ENCODE measurements around the gene LYPD1. TPM values are rescaled to one million over a fixed set of nuclear protein-coding genes. Genes with fewer than 3 reads are reported as not detected.

LYPD1 gene
- total RNA-seq, 1 donor from 2014 or later: 61.6 TPM

DNA sequence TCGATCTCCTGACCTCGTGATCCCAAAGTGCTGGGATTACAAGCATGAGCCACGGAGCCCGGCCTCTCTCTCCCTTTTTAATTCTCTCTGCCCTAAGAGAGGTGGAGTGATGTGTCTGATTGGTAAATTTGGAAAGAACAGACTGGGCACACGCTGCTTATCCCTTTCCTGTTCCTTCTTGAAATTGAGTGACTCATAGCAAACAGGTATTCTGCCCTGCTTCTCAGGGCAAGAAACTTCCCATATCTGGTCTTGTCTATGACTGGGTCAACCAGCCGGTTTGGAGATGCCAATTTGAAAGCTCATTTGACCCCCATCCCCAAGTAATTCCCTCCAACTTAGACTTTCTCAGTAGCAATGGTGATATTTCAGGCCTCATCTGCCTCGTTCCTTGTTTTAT is 15.0 kb downstream of the LYPD1 start:
- H3K36me3 ChIP-seq (ENCODE audit: insufficient read depth, low read length): peaks cover 23% of the 10 kb centered on the region
- no peaks in the 10 kb centered on the region for H3K9me3 ChIP-seq (ENCODE audit: insufficient read depth, low read depth, low read length)
- H2AFZ ChIP-seq (ENCODE audit: low read depth, low read length): no peak overlapping the region
- H3K4me1 ChIP-seq (ENCODE audit: insufficient read depth, low read length): peaks cover 15% of the 10 kb centered on the region
- Mint-ChIP-seq H3K27me3 (ENCODE audit: low read depth, unreplicated experiment) (no peaks in the 10 kb centered on the region), H3K27ac (ENCODE audit: unreplicated experiment) (peak overlapping the region; percentile 11), H3K36me3 (ENCODE audit: low read depth, unreplicated experiment) (peaks cover 8% of the 10 kb centered on the region), H3K4me1 (ENCODE audit: low read depth, unreplicated experiment) (peaks cover 7% of the 10 kb centered on the region), H3K4me3 (ENCODE audit: unreplicated experiment) (no peak overlapping the region), H3K9me3 (ENCODE audit: unreplicated experiment) (no peaks in the 10 kb centered on the region)
- peaks cover 56% of the 10 kb centered on the region for H3K79me2 ChIP-seq (ENCODE audit: insufficient read depth, low read length)
- FAIRE-seq (no peak), DNase-seq (ENCODE audit: low read depth) (no peak)
- no peaks in the 10 kb centered on the region for H3K27me3 ChIP-seq (ENCODE audit: insufficient read depth, low read length)
- no peak overlapping the region for H3K4me3 ChIP-seq (ENCODE audit: insufficient read depth, low read depth, low read length)
- H3K27ac ChIP-seq (ENCODE audit: low read depth, low read length): no peak overlapping the region
- H3K9ac ChIP-seq (ENCODE audit: low read length): no peak overlapping the region
- no peak overlapping the region for H3K4me2 ChIP-seq (ENCODE audit: low read length)
- TF ChIP-seq, protein P1, sequence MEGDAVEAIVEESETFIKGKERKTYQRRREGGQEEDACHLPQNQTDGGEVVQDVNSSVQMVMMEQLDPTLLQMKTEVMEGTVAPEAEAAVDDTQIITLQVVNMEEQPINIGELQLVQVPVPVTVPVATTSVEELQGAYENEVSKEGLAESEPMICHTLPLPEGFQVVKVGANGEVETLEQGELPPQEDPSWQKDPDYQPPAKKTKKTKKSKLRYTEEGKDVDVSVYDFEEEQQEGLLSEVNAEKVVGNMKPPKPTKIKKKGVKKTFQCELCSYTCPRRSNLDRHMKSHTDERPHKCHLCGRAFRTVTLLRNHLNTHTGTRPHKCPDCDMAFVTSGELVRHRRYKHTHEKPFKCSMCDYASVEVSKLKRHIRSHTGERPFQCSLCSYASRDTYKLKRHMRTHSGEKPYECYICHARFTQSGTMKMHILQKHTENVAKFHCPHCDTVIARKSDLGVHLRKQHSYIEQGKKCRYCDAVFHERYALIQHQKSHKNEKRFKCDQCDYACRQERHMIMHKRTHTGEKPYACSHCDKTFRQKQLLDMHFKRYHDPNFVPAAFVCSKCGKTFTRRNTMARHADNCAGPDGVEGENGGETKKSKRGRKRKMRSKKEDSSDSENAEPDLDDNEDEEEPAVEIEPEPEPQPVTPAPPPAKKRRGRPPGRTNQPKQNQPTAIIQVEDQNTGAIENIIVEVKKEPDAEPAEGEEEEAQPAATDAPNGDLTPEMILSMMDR (IDR thresholded peaks at IDR 0.05; ENCODE audit: insufficient read depth, low read depth, low read length): no peak
- no peak for TF ChIP-seq EZH2 (IDR thresholded peaks at IDR 0.05; ENCODE audit: insufficient read depth, low read length)
- peaks cover 56% of the 10 kb centered on the region for H4K20me1 ChIP-seq (ENCODE audit: insufficient read depth, low read length)

DNA sequence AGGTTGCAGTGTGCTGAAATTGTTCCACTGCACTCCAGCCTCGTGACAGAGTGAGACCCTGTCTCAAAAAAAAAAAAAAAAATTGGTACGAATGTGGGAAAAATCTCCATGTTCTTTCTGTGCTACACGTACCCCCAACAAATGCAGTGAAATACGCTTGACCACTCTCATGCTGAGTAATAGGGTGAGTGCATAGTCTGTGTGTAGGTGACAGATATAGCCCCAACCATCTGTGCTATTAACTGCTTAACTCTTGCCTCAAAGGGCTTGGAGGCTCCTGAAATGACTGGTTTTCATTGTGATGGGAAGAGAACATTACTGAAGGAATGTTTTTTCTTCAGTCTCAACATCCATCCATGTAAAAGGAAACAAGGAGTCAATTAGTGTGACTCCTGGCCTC is 15.7 kb downstream of the LYPD1 start:
- H3K36me3 ChIP-seq (ENCODE audit: insufficient read depth, low read length): peaks cover 16% of the 10 kb centered on the region
- no peak overlapping the region for H3K4me2 ChIP-seq (ENCODE audit: low read length)
- no peaks in the 10 kb centered on the region for H3K27me3 Mint-ChIP-seq (ENCODE audit: low read depth, unreplicated experiment)
- no peak overlapping the region for H3K27ac Mint-ChIP-seq (ENCODE audit: unreplicated experiment)
- peaks cover 55% of the 10 kb centered on the region for H4K20me1 ChIP-seq (ENCODE audit: insufficient read depth, low read length)
- TF ChIP-seq, protein P1 (IDR thresholded peaks at IDR 0.05; ENCODE audit: insufficient read depth, low read depth, low read length): no peak
- TF ChIP-seq EZH2 (IDR thresholded peaks at IDR 0.05; ENCODE audit: insufficient read depth, low read length): no peak
- no peaks in the 10 kb centered on the region for H3K27me3 ChIP-seq (ENCODE audit: insufficient read depth, low read length)
- peaks cover 15% of the 10 kb centered on the region for H3K4me1 ChIP-seq (ENCODE audit: insufficient read depth, low read length)
- no peak for FAIRE-seq
- H2AFZ ChIP-seq (ENCODE audit: low read depth, low read length): no peak overlapping the region
- H3K27ac ChIP-seq (ENCODE audit: low read depth, low read length): no peak overlapping the region
- H3K9me3 ChIP-seq (ENCODE audit: insufficient read depth, low read depth, low read length): no peaks in the 10 kb centered on the region
- H3K9ac ChIP-seq (ENCODE audit: low read length): no peak overlapping the region
- peaks cover 55% of the 10 kb centered on the region for H3K79me2 ChIP-seq (ENCODE audit: insufficient read depth, low read length)
- no peak overlapping the region for H3K4me3 Mint-ChIP-seq (ENCODE audit: unreplicated experiment)
- peaks cover 8% of the 10 kb centered on the region for H3K36me3 Mint-ChIP-seq (ENCODE audit: low read depth, unreplicated experiment)
- no peaks in the 10 kb centered on the region for H3K9me3 Mint-ChIP-seq (ENCODE audit: unreplicated experiment)
- peaks cover 7% of the 10 kb centered on the region for H3K4me1 Mint-ChIP-seq (ENCODE audit: low read depth, unreplicated experiment)
- no peak for DNase-seq (ENCODE audit: low read depth)
- no peak overlapping the region for H3K4me3 ChIP-seq (ENCODE audit: insufficient read depth, low read depth, low read length)

DNA sequence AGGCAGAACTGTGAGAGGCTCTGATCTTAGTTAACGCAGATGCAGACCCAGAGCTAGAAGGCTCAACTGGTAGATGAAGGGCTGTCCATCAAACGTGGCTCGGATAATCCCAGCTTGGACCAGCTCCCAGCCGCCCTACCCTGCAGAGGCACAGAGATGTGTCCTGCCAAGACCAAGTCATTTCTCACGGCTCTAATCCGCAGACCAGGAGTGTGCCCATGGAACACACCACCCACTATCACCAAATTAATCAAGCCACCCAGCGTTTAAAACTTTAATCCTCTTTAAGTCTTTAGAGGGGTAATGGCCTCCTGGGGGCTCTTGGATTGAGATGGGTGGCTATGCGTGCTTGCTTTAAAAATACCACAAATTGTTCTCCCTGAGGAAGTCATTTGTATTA is 17.5 kb downstream of the LYPD1 start:
- Histone ChIP-seq H3K4me1 (ENCODE audit: insufficient read depth, low read length) (peaks cover 15% of the 10 kb centered on the region), H3K4me3 (ENCODE audit: insufficient read depth, low read depth, low read length) (no peak overlapping the region), H3K4me2 (ENCODE audit: low read length) (peak overlapping the region; percentile 27), H3K27me3 (ENCODE audit: insufficient read depth, low read length) (no peaks in the 10 kb centered on the region), H3K79me2 (ENCODE audit: insufficient read depth, low read length) (peaks cover 58% of the 10 kb centered on the region), H3K9ac (ENCODE audit: low read length) (no peak overlapping the region), H2AFZ (ENCODE audit: low read depth, low read length) (no peak overlapping the region), H4K20me1 (ENCODE audit: insufficient read depth, low read length) (peaks cover 64% of the 10 kb centered on the region), H3K27ac (ENCODE audit: low read depth, low read length) (peak overlapping the region; percentile 3), H3K36me3 (ENCODE audit: insufficient read depth, low read length) (peaks cover under 1% of the 10 kb centered on the region), H3K9me3 (ENCODE audit: insufficient read depth, low read depth, low read length) (no peaks in the 10 kb centered on the region)
- TF ChIP-seq, protein P1 (IDR thresholded peaks at IDR 0.05; ENCODE audit: insufficient read depth, low read depth, low read length): no peak
- no peak for TF ChIP-seq EZH2 (IDR thresholded peaks at IDR 0.05; ENCODE audit: insufficient read depth, low read length)
- Mint-ChIP-seq H3K4me1 (ENCODE audit: low read depth, unreplicated experiment) (peaks cover 7% of the 10 kb centered on the region), H3K27me3 (ENCODE audit: low read depth, unreplicated experiment) (no peaks in the 10 kb centered on the region), H3K36me3 (ENCODE audit: low read depth, unreplicated experiment) (peaks cover 1% of the 10 kb centered on the region), H3K9me3 (ENCODE audit: unreplicated experiment) (no peaks in the 10 kb centered on the region), H3K4me3 (ENCODE audit: unreplicated experiment) (no peak overlapping the region), H3K27ac (ENCODE audit: unreplicated experiment) (no peak overlapping the region)
- FAIRE-seq (no peak), DNase-seq (ENCODE audit: low read depth) (no peak)
